Lower leg skin (tissue), 3 donors: Measurements from ENCODE around the gene LRTM2.

ENCODE experiments used
- POLR2A ChIP-seq, 2 donors: fragments of 450-650 bp; IDR thresholded peaks; one replicate each; pipeline ENCODE4 v1.6.1; 2016 to 2017; ENCODE audit warnings: antibody characterized with exemption in 2 of 2, mild to moderate bottlenecking in 1 of 2, moderate library complexity in 1 of 2
- TF ChIP-seq, protein P1 (sequence below), 3 donors: fragments of 450-650 bp; IDR thresholded peaks; one replicate each; pipeline ENCODE4 v1.5.1; 2016; ENCODE audit warnings: antibody characterized with exemption in 3 of 3, mild to moderate bottlenecking in 3 of 3, moderate library complexity in 2 of 3

- TF ChIP-seq, protein P1, sequence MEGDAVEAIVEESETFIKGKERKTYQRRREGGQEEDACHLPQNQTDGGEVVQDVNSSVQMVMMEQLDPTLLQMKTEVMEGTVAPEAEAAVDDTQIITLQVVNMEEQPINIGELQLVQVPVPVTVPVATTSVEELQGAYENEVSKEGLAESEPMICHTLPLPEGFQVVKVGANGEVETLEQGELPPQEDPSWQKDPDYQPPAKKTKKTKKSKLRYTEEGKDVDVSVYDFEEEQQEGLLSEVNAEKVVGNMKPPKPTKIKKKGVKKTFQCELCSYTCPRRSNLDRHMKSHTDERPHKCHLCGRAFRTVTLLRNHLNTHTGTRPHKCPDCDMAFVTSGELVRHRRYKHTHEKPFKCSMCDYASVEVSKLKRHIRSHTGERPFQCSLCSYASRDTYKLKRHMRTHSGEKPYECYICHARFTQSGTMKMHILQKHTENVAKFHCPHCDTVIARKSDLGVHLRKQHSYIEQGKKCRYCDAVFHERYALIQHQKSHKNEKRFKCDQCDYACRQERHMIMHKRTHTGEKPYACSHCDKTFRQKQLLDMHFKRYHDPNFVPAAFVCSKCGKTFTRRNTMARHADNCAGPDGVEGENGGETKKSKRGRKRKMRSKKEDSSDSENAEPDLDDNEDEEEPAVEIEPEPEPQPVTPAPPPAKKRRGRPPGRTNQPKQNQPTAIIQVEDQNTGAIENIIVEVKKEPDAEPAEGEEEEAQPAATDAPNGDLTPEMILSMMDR (IDR thresholded peaks at IDR 0.05) = no peak
- TF ChIP-seq POLR2A (IDR thresholded peaks at IDR 0.05) = no peak
Measured at GRCh38 chr12:1851151-1851701, 30.9 kb downstream of the LRTM2 start.
